Large intestine (tissue), 3 donors: ENCODE results near the gene SPON2. TPM values are rescaled to one million over a fixed set of nuclear protein-coding genes. Genes with fewer than 3 reads are reported as not detected.

Experiments
- DNase-seq, 2 donors: peaks; one replicate each; pipeline versions ENCODE4 v3.0.0 to v3.0.0-alpha.2; 2013
- H3K27ac ChIP-seq: one replicate; pipeline ENCODE4 v1.5.1; 2013; ENCODE audit warnings: low read length
- H3K27me3 ChIP-seq: 2 replicates; pipeline ENCODE4 v1.6.1; 2013; ENCODE audit warnings: low read length; ENCODE audit not compliant: control insufficient read depth, insufficient read depth
- H3K36me3 ChIP-seq: 2 replicates; pipeline ENCODE4 v1.6.1; 2013; ENCODE audit warnings: low read length; ENCODE audit not compliant: control insufficient read depth, insufficient read depth
- H3K4me1 ChIP-seq: one replicate; pipeline ENCODE4 v1.6.1; 2013; ENCODE audit warnings: low read length; ENCODE audit not compliant: control insufficient read depth, insufficient read depth
- H3K4me3 ChIP-seq: one replicate; pipeline ENCODE4 v1.5.1; 2013; ENCODE audit warnings: low read length
- H3K9me3 ChIP-seq: one replicate; pipeline ENCODE4 v1.6.1; 2013; ENCODE audit warnings: mild to moderate bottlenecking, low read depth, low read length, moderate library complexity; ENCODE audit not compliant: control insufficient read depth
- WGBS: methylation state at CpG from one replicate; pipeline ENCODE4 v1.1.5; 2013; ENCODE audit warnings: low lambda C conversion rate; ENCODE audit not compliant: insufficient coverage; 5-methylcytosine and 5-hydroxymethylcytosine counted together
- polyA plus RNA-seq: library from polyadenylated mRNA; unstranded; fragments of 120-200 nt; gene quantifications from one replicate; pipeline ENCODE4 v1.2.1, GENCODE V29; 2013

The SPON2 gene
- polyA plus RNA-seq, 1 donor, result 54.6 TPM

DNA sequence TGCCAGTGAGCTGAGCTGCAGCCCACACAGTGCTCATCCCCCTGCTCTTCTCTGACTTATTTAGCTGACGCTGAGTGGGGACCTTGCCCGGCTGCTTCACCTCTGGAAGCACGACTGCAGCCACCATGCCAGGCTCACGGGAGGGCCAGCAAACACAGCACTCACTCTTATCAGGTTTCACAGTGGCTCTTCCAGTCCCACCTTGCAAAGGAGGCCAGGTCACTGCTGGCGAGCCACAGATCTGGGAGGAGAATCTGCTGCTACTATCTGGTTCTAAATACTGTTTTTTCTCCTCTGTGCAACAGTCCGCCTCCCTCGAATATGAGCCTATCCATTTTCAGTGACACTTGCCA lies 6.7 kb upstream of the SPON2 start:
- H3K27ac ChIP-seq, result no peak overlapping the region
- peaks cover 13% of the 10 kb centered on the region for H3K9me3 ChIP-seq
- no peaks in the 10 kb centered on the region for H3K36me3 ChIP-seq
- peaks cover 7% of the 10 kb centered on the region for H3K27me3 ChIP-seq
- no peaks in the 10 kb centered on the region for H3K4me1 ChIP-seq
- no peak for DNase-seq
- 30% methylated on average over 2 of the region's 7 CpGs for WGBS
- H3K4me3 ChIP-seq, result no peak overlapping the region

GRCh38 chr4:1178300-1179088 lies 6.1 kb upstream of the SPON2 start:
- H3K4me1 ChIP-seq, result no peaks in the 10 kb centered on the region
- no peak overlapping the region for H3K27ac ChIP-seq
- DNase-seq, result no peak
- no peaks in the 10 kb centered on the region for H3K36me3 ChIP-seq
- no peak overlapping the region for H3K4me3 ChIP-seq
- H3K9me3 ChIP-seq, result peaks cover 13% of the 10 kb centered on the region
- WGBS, result no CpG with 5 or more reads among the region's 11 CpGs
- peaks cover 13% of the 10 kb centered on the region for H3K27me3 ChIP-seq

DNA sequence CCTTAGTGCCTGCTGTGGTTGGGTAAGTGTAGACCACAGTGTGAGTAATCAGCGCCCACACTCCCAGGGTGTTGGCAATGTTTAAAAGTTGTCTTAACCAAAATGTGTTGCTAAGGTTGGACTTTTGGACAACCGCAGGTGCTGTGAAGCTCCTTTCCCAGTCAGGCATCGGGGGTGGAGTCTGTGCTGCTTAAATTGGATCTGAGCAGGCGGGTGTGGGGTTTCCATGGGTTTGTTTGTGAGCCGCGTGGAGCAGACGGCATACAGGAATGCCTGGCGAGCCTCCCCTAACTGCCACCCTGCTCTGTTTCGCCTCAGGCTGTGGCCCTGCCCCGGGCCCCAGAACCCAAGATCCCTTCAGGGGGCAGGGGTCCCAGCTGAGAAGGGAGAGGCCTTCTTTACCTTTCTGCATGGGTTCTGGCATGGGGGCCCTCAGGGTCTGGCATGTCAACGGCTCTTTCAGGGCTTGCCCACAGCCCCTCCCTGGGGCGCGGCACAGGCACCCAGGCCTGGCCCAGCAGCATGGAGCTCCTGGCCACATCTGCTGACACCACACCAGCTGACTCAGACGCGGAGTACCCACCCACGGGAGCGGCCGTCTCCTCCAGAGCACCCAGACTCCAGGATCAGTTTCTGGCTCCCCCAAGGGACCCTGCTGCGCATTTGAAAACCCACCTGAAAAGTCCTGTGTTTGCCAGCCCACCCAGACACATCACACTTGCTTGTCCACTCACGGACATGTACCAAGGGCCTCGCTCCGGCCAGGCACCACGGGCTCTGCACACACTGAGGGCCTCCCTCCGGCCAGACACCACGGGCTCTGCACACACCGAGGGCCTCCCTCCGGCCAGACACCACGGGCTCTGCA lies 5.1 kb upstream of the SPON2 start:
- Histone ChIP-seq H3K27ac (no peak overlapping the region), H3K27me3 (peaks cover 22% of the 10 kb centered on the region), H3K9me3 (peaks cover 14% of the 10 kb centered on the region), H3K36me3 (no peaks in the 10 kb centered on the region), H3K4me1 (peaks cover 4% of the 10 kb centered on the region), H3K4me3 (no peak overlapping the region)
- no CpG with 5 or more reads among the region's 28 CpGs for WGBS
- no peak for DNase-seq

DNA sequence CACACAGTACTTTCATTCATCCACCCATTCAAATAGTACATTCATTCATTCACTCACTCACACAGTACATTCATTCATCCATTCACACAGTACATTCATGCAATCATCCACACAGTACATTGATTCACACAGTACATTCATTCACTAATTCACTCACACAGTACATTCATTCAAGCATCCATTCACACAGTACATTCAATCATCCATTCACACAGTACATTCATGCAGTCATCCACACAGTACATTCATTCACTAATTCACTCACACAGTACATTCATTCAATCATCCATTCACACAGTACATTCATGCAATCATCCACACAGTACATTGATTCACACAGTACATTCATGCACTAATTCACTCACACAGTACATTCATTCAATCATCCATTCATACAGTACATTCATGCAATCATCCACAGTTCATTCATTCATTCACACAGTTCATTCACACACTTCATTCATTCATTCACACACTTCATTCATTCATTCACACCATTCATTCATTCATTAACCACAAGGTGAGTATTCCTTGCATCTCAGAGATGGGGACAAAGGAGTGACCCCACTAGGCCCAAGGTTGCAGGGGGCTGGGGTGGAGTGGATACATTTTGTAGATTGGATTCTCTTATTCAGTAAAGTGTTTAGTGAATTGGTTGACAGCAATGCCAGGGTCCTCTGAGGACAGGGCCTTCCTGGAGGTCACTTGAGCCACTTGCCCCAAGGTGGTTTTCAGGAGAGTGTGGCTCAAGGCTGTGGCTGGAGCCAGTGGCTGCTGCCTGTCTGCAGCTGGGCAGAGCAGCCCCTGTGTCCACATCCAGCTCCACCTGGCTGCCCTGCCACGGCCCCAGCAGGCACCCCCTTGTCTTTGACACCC lies 4.3 kb upstream of the SPON2 start:
- Histone ChIP-seq H3K27me3 (peaks cover 31% of the 10 kb centered on the region), H3K4me3 (no peak overlapping the region), H3K27ac (no peak overlapping the region), H3K9me3 (peaks cover 23% of the 10 kb centered on the region), H3K4me1 (peaks cover 10% of the 10 kb centered on the region), H3K36me3 (no peaks in the 10 kb centered on the region)
- no peak for DNase-seq
- no CpG with 5 or more reads among the region's 1 CpG for WGBS

DNA sequence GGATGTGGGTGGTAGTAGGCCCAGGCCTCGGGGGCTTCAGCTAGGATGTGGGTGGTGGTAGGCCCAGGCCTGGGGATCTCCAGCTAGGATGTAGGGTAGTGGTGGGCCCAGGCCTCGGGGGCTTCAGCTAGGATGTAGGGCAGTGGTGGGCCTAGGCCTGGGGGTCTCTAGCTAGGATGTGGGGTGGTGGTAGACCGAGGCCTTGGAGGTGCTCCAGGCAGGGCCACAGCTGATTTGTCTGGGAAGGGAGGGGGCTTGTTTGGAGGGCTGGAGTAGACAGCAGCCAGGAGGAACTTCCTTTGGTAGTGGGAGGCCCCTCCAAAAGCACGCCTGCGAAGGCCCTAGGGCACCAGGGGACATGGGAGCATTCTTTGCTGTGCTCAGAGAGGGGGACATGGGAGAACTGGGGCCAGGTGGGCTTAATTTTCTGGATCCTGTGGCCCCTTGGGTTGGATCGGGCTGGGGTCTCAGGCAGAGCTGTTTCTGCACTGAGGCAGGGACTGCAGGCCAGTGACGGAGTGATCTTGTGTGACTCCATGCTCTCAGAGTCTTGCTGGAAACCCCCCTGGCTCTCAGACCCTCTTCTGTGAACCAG lies 3.3 kb upstream of the SPON2 start:
- Histone ChIP-seq H3K27ac (no peak overlapping the region), H3K4me3 (no peak overlapping the region), H3K4me1 (peaks cover 11% of the 10 kb centered on the region), H3K27me3 (peaks cover 39% of the 10 kb centered on the region), H3K36me3 (no peaks in the 10 kb centered on the region), H3K9me3 (peaks cover 21% of the 10 kb centered on the region)
- DNase-seq, result no peak
- WGBS, result no CpG with 5 or more reads among the region's 7 CpGs

- Histone ChIP-seq H3K27me3 (peaks cover 46% of the 10 kb centered on the region), H3K27ac (no peak overlapping the region), H3K4me3 (no peak overlapping the region), H3K4me1 (peaks cover 11% of the 10 kb centered on the region), H3K36me3 (peaks cover 2% of the 10 kb centered on the region), H3K9me3 (peaks cover 21% of the 10 kb centered on the region)
- no peak for DNase-seq
- no CpG with 5 or more reads among the region's 20 CpGs for WGBS
Observed at GRCh38 chr4:1174941-1175634, 2.7 kb upstream of the SPON2 start.

DNA sequence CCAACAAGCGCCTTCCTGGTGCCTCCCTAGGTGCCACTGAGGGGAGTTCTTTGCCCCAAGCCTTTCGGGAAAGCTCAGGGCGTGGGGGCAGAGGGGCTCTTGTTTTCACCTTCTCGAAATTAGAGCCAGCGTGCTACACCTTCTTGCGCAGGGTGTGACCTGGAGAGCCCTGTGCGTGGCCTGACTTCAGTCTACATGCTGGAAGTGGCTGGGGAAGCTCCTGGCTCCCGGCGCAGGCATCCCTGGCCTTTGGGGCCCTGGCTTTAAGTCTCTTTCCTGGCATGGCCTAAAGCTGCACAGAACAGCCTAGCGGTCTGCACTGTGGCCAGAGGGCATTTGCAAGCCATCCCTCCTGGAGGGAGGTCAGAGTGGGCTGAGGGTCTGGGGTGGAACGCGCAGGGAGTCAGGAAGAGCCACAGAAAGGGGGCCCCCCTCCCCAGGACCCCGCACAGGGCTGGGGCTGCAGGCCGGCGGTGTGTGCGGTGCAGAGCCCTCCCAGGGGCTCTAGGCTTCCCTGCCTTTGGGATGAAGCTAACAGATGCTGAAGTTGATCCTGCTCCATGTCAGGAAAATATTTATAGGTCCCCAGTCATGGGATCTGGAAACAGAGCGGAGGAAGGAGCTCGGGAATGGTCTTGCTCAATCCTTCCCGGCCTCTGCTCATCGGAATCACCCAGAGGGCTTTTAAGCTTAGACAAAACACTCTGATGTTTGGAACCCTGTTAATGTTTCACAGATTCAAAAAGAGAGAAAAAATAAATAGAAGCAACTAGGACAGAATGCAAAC lies 781 bp upstream of the SPON2 start:
- H3K4me1 ChIP-seq, result peaks cover 11% of the 10 kb centered on the region
- peaks cover 63% of the 10 kb centered on the region for H3K27me3 ChIP-seq
- no CpG with 5 or more reads among the region's 20 CpGs for WGBS
- H3K36me3 ChIP-seq, result peaks cover 7% of the 10 kb centered on the region
- peaks cover 18% of the 10 kb centered on the region for H3K9me3 ChIP-seq
- DNase-seq, result no peak
- no peak overlapping the region for H3K4me3 ChIP-seq
- peak overlapping the region; percentile 68 for H3K27ac ChIP-seq

DNA sequence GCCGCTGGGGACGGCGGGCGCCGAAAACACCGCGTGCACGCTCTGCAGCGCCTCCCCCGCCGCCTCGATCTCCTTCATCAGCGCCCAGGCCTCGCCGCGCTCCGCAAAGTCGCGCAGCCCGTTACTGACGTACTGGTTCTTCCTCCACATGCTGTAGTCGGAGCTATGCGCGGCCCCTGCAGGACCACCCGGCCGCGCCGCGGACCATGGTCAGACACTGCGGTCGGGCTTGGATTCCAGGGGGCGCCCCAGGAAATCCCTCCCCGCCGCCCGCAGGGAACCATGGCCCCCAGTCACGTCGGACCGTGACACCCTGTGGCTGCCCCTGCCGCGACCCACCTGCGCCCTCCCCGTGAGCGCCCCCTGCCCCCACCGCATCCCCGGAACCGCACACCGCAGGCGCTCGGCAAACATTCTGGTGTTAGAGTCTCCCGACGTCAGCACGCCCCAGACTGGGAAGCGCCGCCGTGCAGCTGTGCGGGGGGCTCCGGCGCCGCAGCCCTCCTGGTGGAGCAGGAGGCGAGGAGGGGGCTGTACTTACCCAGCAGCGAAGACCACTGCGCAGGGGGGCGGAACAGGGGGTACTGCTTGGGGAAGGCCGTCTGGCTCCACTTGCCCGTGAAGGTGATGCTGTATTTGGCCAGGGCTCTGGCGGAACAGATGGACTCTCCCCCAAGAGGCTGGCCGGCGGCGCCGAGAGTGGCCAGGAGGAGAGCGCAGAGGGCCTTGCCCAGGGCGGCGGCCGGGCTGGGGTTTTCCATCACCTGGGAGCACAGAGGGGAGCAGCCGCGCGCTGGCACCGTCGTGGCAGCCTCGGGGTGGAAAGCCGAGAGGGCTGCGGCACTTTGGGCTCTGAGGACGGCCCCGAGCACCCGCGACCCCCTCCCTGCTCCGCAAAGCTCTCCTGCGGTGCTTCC lies 814 bp downstream of the SPON2 start:
- Histone ChIP-seq H3K27me3 (peaks cover 67% of the 10 kb centered on the region), H3K36me3 (peaks cover 8% of the 10 kb centered on the region), H3K9me3 (peaks cover 18% of the 10 kb centered on the region), H3K27ac (peak overlapping the region; percentile 56), H3K4me1 (peaks cover 16% of the 10 kb centered on the region), H3K4me3 (peak overlapping the region; percentile 56)
- DNase-seq, result no peak
- no CpG with 5 or more reads among the region's 88 CpGs for WGBS
